ENCODE data around the gene STK32C.

- TF ChIP-seq CTCF (IDR thresholded peaks at IDR 0.05) (no peak), POLR2A (IDR thresholded peaks at IDR 0.05) (no peak)
These were observed 131.7 kb downstream of the STK32C start for GRCh38 chr10:132175907-132176581.

Measured in body of pancreas (tissue), 4 donors.